ENCODE measurements around the gene PATJ.

The PATJ gene

DNA sequence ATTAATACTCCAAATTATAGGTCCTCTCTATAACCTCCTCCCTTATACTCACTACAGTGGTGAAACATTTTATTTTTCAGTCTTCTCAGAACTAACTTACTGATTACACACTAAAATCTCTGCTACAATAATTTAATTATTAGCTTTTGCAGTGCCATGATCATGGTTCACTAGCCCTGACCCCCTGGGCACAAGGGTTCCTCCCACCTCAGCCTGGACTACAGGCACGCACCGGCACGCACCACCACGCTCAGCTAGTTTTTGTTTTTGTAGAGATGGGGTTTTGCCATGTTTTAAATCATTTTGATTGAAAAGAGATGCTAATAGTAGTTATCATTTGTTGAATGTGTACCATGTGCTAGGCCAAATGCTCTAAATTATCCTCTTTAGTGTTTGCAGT, 6.3 kb downstream of the PATJ start:
- no peak overlapping the region for H3K4me2 ChIP-seq (ENCODE audit: low read depth, low read length, poor library complexity, severe bottlenecking)
- no peaks in the 10 kb centered on the region for H3K27me3 ChIP-seq (ENCODE audit: low read length)
- peaks cover 4% of the 10 kb centered on the region; the same call in 1 of the 2 replicates for H3F3A ChIP-seq (ENCODE audit: insufficient read depth)
- H3K36me3 ChIP-seq (ENCODE audit: low read length): no peaks in the 10 kb centered on the region
- no peak overlapping the region for H3K9ac ChIP-seq (ENCODE audit: low read length)
- no peaks in the 10 kb centered on the region for H3K9me3 ChIP-seq (ENCODE audit: insufficient read depth, low read length)
- H3K27ac ChIP-seq (ENCODE audit: low read depth, low read length): no peak overlapping the region
- H3K4me3 ChIP-seq (ENCODE audit: insufficient read depth, low read length, poor library complexity, severe bottlenecking): no peak overlapping the region
- no peaks in the 10 kb centered on the region; the same call in 1 of the 2 replicates for H3K79me2 ChIP-seq (ENCODE audit: insufficient read depth, low read length)
- no peaks in the 10 kb centered on the region for H4K20me1 ChIP-seq (ENCODE audit: low read depth, low read length)
- TF ChIP-seq CTCF (IDR thresholded peaks at IDR 0.05; ENCODE audit: insufficient read depth, low read length, poor library complexity, severe bottlenecking): no peak
- TF ChIP-seq EZH2phosphoT487 (conservative IDR thresholded peaks at IDR 0.05; ENCODE audit: low read length): no peak
- no peaks in the 10 kb centered on the region for H3K9me2 ChIP-seq (replicated peaks; ENCODE audit: insufficient read depth, low read length)
- H2AFZ ChIP-seq (ENCODE audit: low read depth, low read length, severe bottlenecking): no peak overlapping the region

DNA sequence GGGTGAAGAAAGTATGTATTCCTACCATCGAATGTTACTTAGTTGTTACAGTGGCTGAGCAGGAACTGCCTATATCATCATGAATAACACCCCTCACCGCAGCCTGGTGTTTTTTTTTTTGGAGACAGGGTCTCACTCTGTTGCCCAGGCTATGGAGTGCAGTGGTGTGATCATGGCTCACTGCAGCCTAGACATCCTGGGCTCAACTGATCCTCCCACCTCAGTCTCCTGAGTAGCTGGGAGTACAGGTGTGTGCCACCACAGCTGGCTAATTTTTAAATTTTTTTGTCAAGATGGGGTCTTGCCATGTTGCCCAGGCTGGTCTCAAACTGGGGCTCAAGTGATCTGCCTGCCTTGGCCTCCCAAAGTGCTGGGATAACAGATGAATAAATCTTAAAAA, 7.3 kb downstream of the PATJ start:
- H3K4me2 ChIP-seq (ENCODE audit: low read depth, low read length, poor library complexity, severe bottlenecking): no peak overlapping the region
- no peaks in the 10 kb centered on the region for H3K9me2 ChIP-seq (replicated peaks; ENCODE audit: insufficient read depth, low read length)
- no peak overlapping the region for H2AFZ ChIP-seq (ENCODE audit: low read depth, low read length, severe bottlenecking)
- no peak overlapping the region for H3K4me3 ChIP-seq (ENCODE audit: insufficient read depth, low read length, poor library complexity, severe bottlenecking)
- H3K9me3 ChIP-seq (ENCODE audit: insufficient read depth, low read length): no peaks in the 10 kb centered on the region
- no peak overlapping the region for H3K27ac ChIP-seq (ENCODE audit: low read depth, low read length)
- H4K20me1 ChIP-seq (ENCODE audit: low read depth, low read length): no peaks in the 10 kb centered on the region
- H3K27me3 ChIP-seq (ENCODE audit: low read length): no peaks in the 10 kb centered on the region
- H3K36me3 ChIP-seq (ENCODE audit: low read length): no peaks in the 10 kb centered on the region
- H3F3A ChIP-seq (ENCODE audit: insufficient read depth): no peaks in the 10 kb centered on the region; the same call in 1 of the 2 replicates
- TF ChIP-seq EZH2phosphoT487 (conservative IDR thresholded peaks at IDR 0.05; ENCODE audit: low read length) (no peak), CTCF (IDR thresholded peaks at IDR 0.05; ENCODE audit: insufficient read depth, low read length, poor library complexity, severe bottlenecking) (no peak)
- H3K79me2 ChIP-seq (ENCODE audit: insufficient read depth, low read length): no peaks in the 10 kb centered on the region; the same call in 1 of the 2 replicates
- no peak overlapping the region for H3K9ac ChIP-seq (ENCODE audit: low read length)

- no peaks in the 10 kb centered on the region for H3K36me3 ChIP-seq (ENCODE audit: low read length)
- no peak overlapping the region for H3K27ac ChIP-seq (ENCODE audit: low read depth, low read length)
- no peak overlapping the region for H3K9ac ChIP-seq (ENCODE audit: low read length)
- no peak for TF ChIP-seq CTCF (IDR thresholded peaks at IDR 0.05; ENCODE audit: insufficient read depth, low read length, poor library complexity, severe bottlenecking)
- no peak for TF ChIP-seq EZH2phosphoT487 (conservative IDR thresholded peaks at IDR 0.05; ENCODE audit: low read length)
- no peaks in the 10 kb centered on the region for H4K20me1 ChIP-seq (ENCODE audit: low read depth, low read length)
- H2AFZ ChIP-seq (ENCODE audit: low read depth, low read length, severe bottlenecking): no peak overlapping the region
- H3K9me2 ChIP-seq (replicated peaks; ENCODE audit: insufficient read depth, low read length): no peaks in the 10 kb centered on the region
- no peaks in the 10 kb centered on the region for H3K79me2 ChIP-seq (ENCODE audit: insufficient read depth, low read length)
- H3K9me3 ChIP-seq (ENCODE audit: insufficient read depth, low read length): no peaks in the 10 kb centered on the region
- no peak overlapping the region for H3K4me2 ChIP-seq (ENCODE audit: low read depth, low read length, poor library complexity, severe bottlenecking)
- no peaks in the 10 kb centered on the region for H3K27me3 ChIP-seq (ENCODE audit: low read length)
- no peak overlapping the region for H3K4me3 ChIP-seq (ENCODE audit: insufficient read depth, low read length, poor library complexity, severe bottlenecking)
- H3F3A ChIP-seq (ENCODE audit: insufficient read depth): no peaks in the 10 kb centered on the region
Measured at GRCh38 chr1:61752921-61753389, 10.7 kb downstream of the PATJ start.

Data from SU-DHL-6 (cell line).